ENCODE data around the gene ERCC1. TPM values are rescaled to one million over a fixed set of nuclear protein-coding genes. Genes with fewer than 3 reads are reported as not detected.

Gene ERCC1
- total RNA-seq, 1 experiment from 2014 or later, result 62.4 TPM

GRCh38 chr19:45409557-45409920 is 14.2 kb downstream of the ERCC1 start:
- Mint-ChIP-seq H3K27me3 (ENCODE audit: low read depth) (no peaks in the 10 kb centered on the region), H3K4me1 (peaks cover 5 to 9% of the 10 kb centered on the region in 2 experiments; a peak in 3 of 4 replicates), H3K9me3 (no peaks in the 10 kb centered on the region; a peak in 1 of 5 replicates), H3K4me3 (no peak overlapping the region), H3K27ac (no peak overlapping the region), H3K36me3 (ENCODE audit: insufficient read depth in 1 of 3, low read depth in 3 of 3) (peaks cover 28 to 56% (median 51%) of the 10 kb centered on the region in 3 experiments; a peak in 6 of 7 replicates)
- Histone ChIP-seq H3T11ph (ENCODE audit: low read length) (no peak overlapping the region), H2BK20ac (ENCODE audit: low read depth, low read length, poor library complexity, severe bottlenecking) (no peak overlapping the region), H2BK120ac (ENCODE audit: low read depth, low read length, poor library complexity, severe bottlenecking) (no peak overlapping the region), H3K14ac (ENCODE audit: insufficient read depth, low read length) (no peak overlapping the region), H3K79me2 (ENCODE audit: insufficient read depth, low read length) (no peaks in the 10 kb centered on the region; the same call in 1 of the 2 replicates), H3K27ac (ENCODE audit: insufficient read length, low read depth, low read length) (no peak overlapping the region), H2BK5ac (ENCODE audit: insufficient read length, low read length) (no peak overlapping the region), H3K9ac (ENCODE audit: extremely low read depth, insufficient read length, low read length) (no peak overlapping the region), H3K56ac (ENCODE audit: insufficient read length, low read depth, low read length) (no peak overlapping the region), H3K4ac (ENCODE audit: low read depth, low read length) (no peak overlapping the region), H2AFZ (ENCODE audit: low read length) (no peak overlapping the region), H2BK12ac (ENCODE audit: insufficient read length, low read depth, low read length) (no peak overlapping the region), H3K23ac (ENCODE audit: insufficient read length, low read depth, low read length) (no peak overlapping the region), H2BK15ac (ENCODE audit: low read depth, low read length) (no peak overlapping the region), H3K18ac (ENCODE audit: insufficient read length, low read depth, low read length) (no peak overlapping the region), H2AK5ac (ENCODE audit: insufficient read length, low read length) (no peak overlapping the region), H3K4me2 (ENCODE audit: insufficient read depth, insufficient read length, low read length) (no peak overlapping the region), H3K9me3 (ENCODE audit: control insufficient read depth, low read depth, low read length) (no peaks in the 10 kb centered on the region), H3K79me1 (ENCODE audit: insufficient read depth, low read depth, low read length, poor library complexity, severe bottlenecking) (no peaks in the 10 kb centered on the region), H3K23me2 (ENCODE audit: insufficient read length, low read depth, low read length, poor library complexity, severe bottlenecking) (peaks cover 15% of the 10 kb centered on the region), H3K27me3 (ENCODE audit: insufficient read depth, low read length) (no peaks in the 10 kb centered on the region), H4K91ac (ENCODE audit: insufficient read length, low read depth, low read length) (no peak overlapping the region), H3K4me1 (ENCODE audit: insufficient read depth, low read length) (no peaks in the 10 kb centered on the region), H4K5ac (ENCODE audit: insufficient read length, low read depth, low read length) (no peak overlapping the region), H4K8ac (replicated peaks; ENCODE audit: insufficient read length, low read depth, low read length) (no peak overlapping the region), H4K20me1 (ENCODE audit: control insufficient read depth, insufficient read depth, insufficient read length) (no peaks in the 10 kb centered on the region)
- DNase-seq, result no peak
- TF ChIP-seq CTCF (conservative IDR thresholded peaks at IDR 0.05), result no peak
- no CpG with 5 or more reads among the region's 4 CpGs for WGBS (ENCODE audit: extremely low coverage, insufficient read length, low lambda C conversion rate)

Data from H9 (cell line).